OCI-LY1 (cell line): ENCODE measurements around the gene PTGIS.

Experiments
- CTCF ChIP-seq: fragments of 200-600 bp; sonication (generic), shearing (Covaris generic); IDR thresholded peaks from 2 replicates; pipeline ENCODE4 v1.5.1; 2017; ENCODE audit warnings: mild to moderate bottlenecking, antibody characterized with exemption, low read length, moderate library complexity, mixed read lengths
- EZH2 ChIP-seq: fragments of 200-600 bp; sonication (generic), shearing (Covaris generic); IDR thresholded peaks from 2 replicates; pipeline ENCODE4 v1.8.0; 2017; ENCODE audit warnings: borderline replicate concordance, mixed run types, mild to moderate bottlenecking, antibody characterized with exemption, low read length, moderate library complexity, mixed read lengths

DNA sequence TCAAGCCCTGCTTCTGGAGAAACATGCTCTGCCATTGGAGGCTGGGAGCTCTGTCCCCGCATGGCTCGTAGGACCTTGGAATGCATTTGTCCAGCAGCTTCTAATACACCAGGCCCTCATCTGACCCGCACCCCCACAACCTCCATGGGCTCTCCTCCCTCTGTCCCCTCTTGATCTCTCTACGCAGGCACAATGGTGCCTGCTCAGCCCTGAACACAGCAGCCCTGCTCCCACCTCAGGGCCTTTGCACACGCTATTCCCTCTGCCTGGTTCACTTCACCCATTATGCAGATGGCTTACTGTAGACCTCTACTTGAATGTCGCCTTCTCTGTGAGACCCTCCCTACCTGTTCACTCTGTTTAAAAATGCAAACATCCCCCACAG is 27.0 kb upstream of the PTGIS start:
- TF ChIP-seq CTCF (no peak), EZH2 (no peak)
